Measurements from ENCODE around the gene RTN1. TPM values are rescaled to one million over a fixed set of nuclear protein-coding genes. Genes with fewer than 3 reads are reported as not detected.

RTN1 gene
- total and polyA plus RNA-seq, 3 experiments from 2014 or later: 0.13 TPM; not detected in 2

GRCh38 chr14:59868021-59868420 lies 2.6 kb downstream of the RTN1 start:
- Mint-ChIP-seq H3K9me3 (peaks cover 0 to 1% (median 0%) of the 10 kb centered on the region in 5 donors), H3K4me1 (peaks cover 6 to 15% (median 9%) of the 10 kb centered on the region in 3 donors), H3K27ac (no peak overlapping the region), H3K27me3 (peaks cover 32 to 58% of the 10 kb centered on the region in 2 donors), H3K36me3 (no peaks in the 10 kb centered on the region), H3K4me3 (no peak overlapping the region)
- CTCF ChIA-PET: no interaction called here
- no peaks in the 10 kb centered on the region for H3K9me3 ChIP-seq (ENCODE audit: low read length)
- H3K27me3 ChIP-seq (ENCODE audit: insufficient read depth, low read length, poor library complexity, severe bottlenecking): peaks cover 8% of the 10 kb centered on the region
- H3K36me3 ChIP-seq (ENCODE audit: insufficient read depth, low read length): no peaks in the 10 kb centered on the region
- no peak overlapping the region for H3K4me3 ChIP-seq (ENCODE audit: low read length)
- POLR2A ChIA-PET: no interaction called here
- H3K4me1 ChIP-seq (ENCODE audit: insufficient read depth, low read length): no peaks in the 10 kb centered on the region
- no peak overlapping the region for H3K27ac ChIP-seq (ENCODE audit: low read depth, low read length)
- no peak for DNase-seq

- no peaks in the 10 kb centered on the region for H3K9me3 ChIP-seq (ENCODE audit: low read length)
- Mint-ChIP-seq H3K27ac (no peak overlapping the region), H3K27me3 (peaks cover 11 to 24% of the 10 kb centered on the region in 2 donors), H3K36me3 (no peaks in the 10 kb centered on the region), H3K4me1 (peaks cover 0 to under 1% (median 0%) of the 10 kb centered on the region in 3 donors), H3K4me3 (no peak overlapping the region), H3K9me3 (peaks cover 0 to 8% (median 3%) of the 10 kb centered on the region in 5 donors)
- ChIA-PET POLR2A (no interaction called here), CTCF (no interaction called here)
- no peaks in the 10 kb centered on the region for H3K36me3 ChIP-seq (ENCODE audit: insufficient read depth, low read length)
- H3K4me3 ChIP-seq (ENCODE audit: low read length): no peak overlapping the region
- H3K4me1 ChIP-seq (ENCODE audit: insufficient read depth, low read length): no peaks in the 10 kb centered on the region
- peaks cover 8% of the 10 kb centered on the region for H3K27me3 ChIP-seq (ENCODE audit: insufficient read depth, low read length, poor library complexity, severe bottlenecking)
- no peak for DNase-seq
- H3K27ac ChIP-seq (ENCODE audit: low read depth, low read length): no peak overlapping the region
Measured at GRCh38 chr14:59863806-59864525, 6.6 kb downstream of the RTN1 start.

- no peak overlapping the region for H3K4me3 ChIP-seq (ENCODE audit: low read length)
- H3K4me1 ChIP-seq (ENCODE audit: insufficient read depth, low read length): no peaks in the 10 kb centered on the region
- CTCF ChIA-PET: no interaction called here
- no peak overlapping the region for H3K4me3 Mint-ChIP-seq
- H3K9me3 Mint-ChIP-seq: peaks cover 6 to 22% (median 12%) of the 10 kb centered on the region in 5 donors
- POLR2A ChIA-PET: no interaction called here
- H3K27ac Mint-ChIP-seq: no peak overlapping the region
- DNase-seq: no peak
- no peaks in the 10 kb centered on the region for H3K9me3 ChIP-seq (ENCODE audit: low read length)
- no peaks in the 10 kb centered on the region for H3K36me3 ChIP-seq (ENCODE audit: insufficient read depth, low read length)
- H3K27me3 ChIP-seq (ENCODE audit: insufficient read depth, low read length, poor library complexity, severe bottlenecking): no peaks in the 10 kb centered on the region
- H3K36me3 Mint-ChIP-seq: no peaks in the 10 kb centered on the region
- no peak overlapping the region for H3K27ac ChIP-seq (ENCODE audit: low read depth, low read length)
- no peaks in the 10 kb centered on the region for H3K4me1 Mint-ChIP-seq
- peaks cover 2 to 16% of the 10 kb centered on the region in 2 donors for H3K27me3 Mint-ChIP-seq
Measured at GRCh38 chr14:59857328-59857727, 13.2 kb downstream of the RTN1 start.

GRCh38 chr14:59852350-59852749 lies 18.2 kb downstream of the RTN1 start:
- POLR2A ChIA-PET: no interaction called here
- no peak overlapping the region for H3K4me3 ChIP-seq (ENCODE audit: low read length)
- peaks cover 6 to 14% (median 12%) of the 10 kb centered on the region in 5 donors for H3K9me3 Mint-ChIP-seq
- H3K36me3 Mint-ChIP-seq: no peaks in the 10 kb centered on the region
- H3K27ac ChIP-seq (ENCODE audit: low read depth, low read length): no peak overlapping the region
- H3K9me3 ChIP-seq (ENCODE audit: low read length): no peaks in the 10 kb centered on the region
- peaks cover 4 to 10% of the 10 kb centered on the region in 2 donors for H3K27me3 Mint-ChIP-seq
- CTCF ChIA-PET: no interaction called here
- DNase-seq: no peak
- H3K36me3 ChIP-seq (ENCODE audit: insufficient read depth, low read length): no peaks in the 10 kb centered on the region
- H3K27me3 ChIP-seq (ENCODE audit: insufficient read depth, low read length, poor library complexity, severe bottlenecking): no peaks in the 10 kb centered on the region
- no peak overlapping the region for H3K27ac Mint-ChIP-seq
- no peaks in the 10 kb centered on the region for H3K4me1 ChIP-seq (ENCODE audit: insufficient read depth, low read length)
- no peaks in the 10 kb centered on the region for H3K4me1 Mint-ChIP-seq
- H3K4me3 Mint-ChIP-seq: no peak overlapping the region

GRCh38 chr14:59850458-59850857 lies 20.1 kb downstream of the RTN1 start:
- Mint-ChIP-seq H3K4me1 (no peaks in the 10 kb centered on the region), H3K9me3 (peaks cover 2 to 9% (median 8%) of the 10 kb centered on the region in 5 donors), H3K27ac (no peak overlapping the region), H3K4me3 (no peak overlapping the region), H3K27me3 (peaks cover 3 to 11% of the 10 kb centered on the region in 2 donors), H3K36me3 (no peaks in the 10 kb centered on the region)
- POLR2A ChIA-PET: no interaction called here
- Histone ChIP-seq H3K4me3 (ENCODE audit: low read length) (no peak overlapping the region), H3K27me3 (ENCODE audit: insufficient read depth, low read length, poor library complexity, severe bottlenecking) (no peaks in the 10 kb centered on the region), H3K4me1 (ENCODE audit: insufficient read depth, low read length) (no peaks in the 10 kb centered on the region), H3K36me3 (ENCODE audit: insufficient read depth, low read length) (no peaks in the 10 kb centered on the region), H3K27ac (ENCODE audit: low read depth, low read length) (no peak overlapping the region), H3K9me3 (ENCODE audit: low read length) (no peaks in the 10 kb centered on the region)
- CTCF ChIA-PET: no interaction called here
- DNase-seq: no peak

GRCh38 chr14:59849411-59850130 lies 21.0 kb downstream of the RTN1 start:
- H3K9me3 ChIP-seq (ENCODE audit: low read length): no peaks in the 10 kb centered on the region
- no peak for DNase-seq
- Mint-ChIP-seq H3K9me3 (peaks cover 0 to 3% (median 0%) of the 10 kb centered on the region in 5 donors), H3K4me1 (no peaks in the 10 kb centered on the region), H3K27ac (no peak overlapping the region), H3K27me3 (peaks cover under 1 to 11% of the 10 kb centered on the region in 2 donors), H3K4me3 (no peak overlapping the region), H3K36me3 (no peaks in the 10 kb centered on the region)
- no peaks in the 10 kb centered on the region for H3K4me1 ChIP-seq (ENCODE audit: insufficient read depth, low read length)
- H3K36me3 ChIP-seq (ENCODE audit: insufficient read depth, low read length): no peaks in the 10 kb centered on the region
- H3K27me3 ChIP-seq (ENCODE audit: insufficient read depth, low read length, poor library complexity, severe bottlenecking): no peaks in the 10 kb centered on the region
- ChIA-PET POLR2A (no interaction called here), CTCF (no interaction called here)
- H3K4me3 ChIP-seq (ENCODE audit: low read length): no peak overlapping the region
- H3K27ac ChIP-seq (ENCODE audit: low read depth, low read length): no peak overlapping the region

GRCh38 chr14:59848671-59849070 lies 21.9 kb downstream of the RTN1 start:
- Mint-ChIP-seq H3K4me3 (no peak overlapping the region), H3K27ac (no peak overlapping the region), H3K4me1 (no peaks in the 10 kb centered on the region), H3K27me3 (peaks cover 0 to 11% of the 10 kb centered on the region in 2 donors), H3K36me3 (no peaks in the 10 kb centered on the region), H3K9me3 (peaks cover 0 to 3% (median 0%) of the 10 kb centered on the region in 5 donors)
- no peaks in the 10 kb centered on the region for H3K9me3 ChIP-seq (ENCODE audit: low read length)
- no peak overlapping the region for H3K4me3 ChIP-seq (ENCODE audit: low read length)
- CTCF ChIA-PET: no interaction called here
- no peaks in the 10 kb centered on the region for H3K4me1 ChIP-seq (ENCODE audit: insufficient read depth, low read length)
- H3K27me3 ChIP-seq (ENCODE audit: insufficient read depth, low read length, poor library complexity, severe bottlenecking): no peaks in the 10 kb centered on the region
- POLR2A ChIA-PET: no interaction called here
- H3K27ac ChIP-seq (ENCODE audit: low read depth, low read length): no peak overlapping the region
- H3K36me3 ChIP-seq (ENCODE audit: insufficient read depth, low read length): no peaks in the 10 kb centered on the region
- DNase-seq: no peak

- Mint-ChIP-seq H3K4me1 (no peaks in the 10 kb centered on the region), H3K9me3 (peaks cover 0 to 3% (median 0%) of the 10 kb centered on the region in 5 donors), H3K4me3 (no peak overlapping the region), H3K27me3 (peaks cover 0 to 9% of the 10 kb centered on the region in 2 donors), H3K36me3 (no peaks in the 10 kb centered on the region), H3K27ac (peak overlapping the region in 1 of 8 donors; percentile 3)
- no peaks in the 10 kb centered on the region for H3K36me3 ChIP-seq (ENCODE audit: insufficient read depth, low read length)
- no peak overlapping the region for H3K27ac ChIP-seq (ENCODE audit: low read depth, low read length)
- H3K4me1 ChIP-seq (ENCODE audit: insufficient read depth, low read length): no peaks in the 10 kb centered on the region
- CTCF ChIA-PET: no interaction called here
- H3K27me3 ChIP-seq (ENCODE audit: insufficient read depth, low read length, poor library complexity, severe bottlenecking): no peaks in the 10 kb centered on the region
- no peak overlapping the region for H3K4me3 ChIP-seq (ENCODE audit: low read length)
- POLR2A ChIA-PET: no interaction called here
- H3K9me3 ChIP-seq (ENCODE audit: low read length): no peaks in the 10 kb centered on the region
- no peak for DNase-seq
Measured at GRCh38 chr14:59847711-59848110, 22.9 kb downstream of the RTN1 start.

Measured in CD8-positive, alpha-beta memory T cell (primary cell).